Fibroblast of the aortic adventitia (primary cell): ENCODE measurements around the gene RECK. TPM values are rescaled to one million over a fixed set of nuclear protein-coding genes. Genes with fewer than 3 reads are reported as not detected.

ENCODE experiments used
- DNase-seq: peaks from one replicate; pipeline ENCODE4 v3.0.0-alpha.2; 2010; ENCODE audit warnings: low read depth
- H3K4me3 ChIP-seq: 2 replicates; pipeline ENCODE4 v1.5.1; 2011; ENCODE audit warnings: low read depth, mild to moderate bottlenecking, control low read depth, low read length, moderate library complexity
- small RNA-seq: library from RNA; depleted of rRNA; stranded (forward); fragments of <200 nt; gene quantifications from one replicate; pipeline ENCODE3, GENCODE V24; 2012
- total RNA-seq: library from RNA; depleted of rRNA; stranded (reverse); fragments of >200 nt; gene quantifications from 2 replicates; pipeline ENCODE4 v1.2.3, GENCODE V29; 2012; ENCODE audit warnings: low replicate concordance
- TF ChIP-seq, protein P1 (sequence below): IDR thresholded peaks from 2 replicates; pipeline ENCODE4 v1.5.1; 2011; ENCODE audit warnings: mild to moderate bottlenecking, low read length, control low read depth, inconsistent platforms; ENCODE audit not compliant: insufficient read depth

RECK gene
- total RNA-seq, 1 donor, result 61.8 TPM

DNA sequence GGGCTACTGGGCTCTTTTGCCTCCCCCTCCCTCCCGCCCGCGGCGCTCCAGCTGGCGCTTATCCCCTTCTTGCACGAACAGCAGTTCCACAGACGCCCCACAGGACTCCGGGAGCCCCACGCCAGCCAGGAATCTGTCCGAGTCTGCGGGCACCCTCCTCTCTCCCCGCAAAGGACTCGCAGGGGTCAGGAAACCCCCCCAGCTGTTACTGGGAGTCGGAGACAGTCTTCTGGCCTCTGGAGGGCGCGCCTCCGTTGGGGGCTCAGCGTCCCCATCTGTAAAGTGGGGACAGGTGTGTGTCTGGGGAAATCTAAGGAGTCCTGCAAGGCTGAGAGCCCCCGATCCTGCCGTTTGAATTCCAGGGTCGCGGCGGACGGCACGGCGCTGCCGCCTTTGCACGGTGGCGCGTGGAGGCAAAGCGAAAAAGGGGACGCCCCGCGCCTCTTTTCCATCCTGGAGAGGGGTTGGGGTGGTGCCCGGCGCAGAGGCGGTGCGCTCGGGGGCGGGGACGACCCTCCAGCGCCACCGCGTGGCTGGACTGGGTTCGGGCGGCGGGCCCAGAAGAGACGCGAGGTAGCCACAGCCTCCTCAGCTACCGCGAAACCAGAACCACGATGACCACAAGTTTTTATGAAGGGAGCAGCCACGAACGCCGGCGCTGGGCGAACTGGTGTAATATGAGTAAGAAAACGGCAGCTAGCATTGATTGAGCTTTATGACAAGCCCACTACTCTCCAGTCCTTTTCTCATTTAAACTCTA, 129.6 kb downstream of the RECK start:
- peak; percentile 86 for DNase-seq
- TF ChIP-seq, protein P1, sequence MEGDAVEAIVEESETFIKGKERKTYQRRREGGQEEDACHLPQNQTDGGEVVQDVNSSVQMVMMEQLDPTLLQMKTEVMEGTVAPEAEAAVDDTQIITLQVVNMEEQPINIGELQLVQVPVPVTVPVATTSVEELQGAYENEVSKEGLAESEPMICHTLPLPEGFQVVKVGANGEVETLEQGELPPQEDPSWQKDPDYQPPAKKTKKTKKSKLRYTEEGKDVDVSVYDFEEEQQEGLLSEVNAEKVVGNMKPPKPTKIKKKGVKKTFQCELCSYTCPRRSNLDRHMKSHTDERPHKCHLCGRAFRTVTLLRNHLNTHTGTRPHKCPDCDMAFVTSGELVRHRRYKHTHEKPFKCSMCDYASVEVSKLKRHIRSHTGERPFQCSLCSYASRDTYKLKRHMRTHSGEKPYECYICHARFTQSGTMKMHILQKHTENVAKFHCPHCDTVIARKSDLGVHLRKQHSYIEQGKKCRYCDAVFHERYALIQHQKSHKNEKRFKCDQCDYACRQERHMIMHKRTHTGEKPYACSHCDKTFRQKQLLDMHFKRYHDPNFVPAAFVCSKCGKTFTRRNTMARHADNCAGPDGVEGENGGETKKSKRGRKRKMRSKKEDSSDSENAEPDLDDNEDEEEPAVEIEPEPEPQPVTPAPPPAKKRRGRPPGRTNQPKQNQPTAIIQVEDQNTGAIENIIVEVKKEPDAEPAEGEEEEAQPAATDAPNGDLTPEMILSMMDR, result peak; percentile 62

DNA sequence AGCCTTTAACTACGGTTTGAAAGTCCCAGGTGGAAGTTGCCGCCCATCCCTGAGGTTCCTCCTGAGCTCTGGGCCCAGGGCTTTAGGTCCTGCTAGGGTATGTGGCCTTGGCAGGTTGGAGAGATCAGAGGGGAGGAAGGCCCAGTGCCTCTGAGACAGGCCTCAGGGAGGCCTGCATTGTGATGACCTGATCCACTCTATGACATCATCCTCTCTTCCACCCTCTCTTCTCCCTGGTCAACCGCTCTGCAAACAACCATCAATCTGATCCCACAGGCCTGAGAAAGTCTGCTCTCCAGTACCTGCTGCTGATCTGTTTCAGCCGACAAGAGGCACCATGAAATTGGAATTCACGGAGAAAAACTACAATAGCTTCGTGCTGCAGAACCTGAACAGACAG, 132.5 kb downstream of the RECK start, which contains the start of gene CCIN:
Gene CCIN, plus strand, starts transcription at position 223 of the 400 bp plus-strand sequence. Its CDS starts 115 bp downstream, at position 338.
- no peak for DNase-seq
- TF ChIP-seq, protein P1, result no peak
- H3K4me3 ChIP-seq, result no peak within 1 kb of the TSS

More for the DNA sequence above, 129.6 kb downstream of the RECK start:
- peak overlapping the region; percentile 66 for H3K4me3 ChIP-seq

DNA sequence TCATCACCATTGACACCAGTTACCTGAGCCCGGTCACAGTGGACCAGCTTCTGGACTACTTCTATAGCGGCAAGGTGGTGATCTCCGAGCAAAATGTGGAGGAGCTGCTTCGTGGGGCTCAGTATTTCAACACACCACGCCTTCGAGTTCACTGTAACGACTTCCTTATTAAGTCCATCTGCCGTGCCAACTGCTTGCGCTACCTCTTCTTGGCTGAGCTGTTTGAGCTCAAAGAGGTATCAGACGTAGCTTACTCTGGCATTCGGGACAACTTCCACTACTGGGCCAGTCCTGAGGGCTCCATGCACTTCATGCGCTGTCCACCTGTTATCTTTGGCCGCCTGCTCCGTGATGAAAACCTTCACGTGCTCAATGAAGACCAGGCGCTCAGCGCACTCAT, 133.0 kb downstream of the RECK start:
- TF ChIP-seq, protein P1, result no peak
- DNase-seq, result no peak
- no peak overlapping the region for H3K4me3 ChIP-seq

DNA sequence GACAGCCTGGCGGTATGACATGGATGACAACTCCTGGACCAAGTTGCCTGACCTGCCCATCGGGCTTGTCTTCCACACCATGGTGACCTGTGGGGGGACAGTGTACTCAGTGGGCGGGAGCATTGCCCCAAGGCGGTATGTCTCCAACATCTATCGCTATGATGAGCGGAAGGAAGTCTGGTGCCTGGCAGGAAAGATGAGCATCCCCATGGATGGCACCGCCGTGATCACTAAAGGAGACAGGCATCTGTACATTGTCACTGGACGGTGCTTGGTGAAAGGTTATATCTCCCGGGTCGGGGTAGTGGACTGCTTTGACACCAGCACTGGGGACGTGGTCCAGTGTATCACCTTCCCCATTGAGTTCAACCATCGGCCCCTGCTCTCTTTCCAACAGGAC, 133.8 kb downstream of the RECK start:
- H3K4me3 ChIP-seq, result no peak overlapping the region
- DNase-seq, result no peak
- TF ChIP-seq, protein P1, result no peak

DNA sequence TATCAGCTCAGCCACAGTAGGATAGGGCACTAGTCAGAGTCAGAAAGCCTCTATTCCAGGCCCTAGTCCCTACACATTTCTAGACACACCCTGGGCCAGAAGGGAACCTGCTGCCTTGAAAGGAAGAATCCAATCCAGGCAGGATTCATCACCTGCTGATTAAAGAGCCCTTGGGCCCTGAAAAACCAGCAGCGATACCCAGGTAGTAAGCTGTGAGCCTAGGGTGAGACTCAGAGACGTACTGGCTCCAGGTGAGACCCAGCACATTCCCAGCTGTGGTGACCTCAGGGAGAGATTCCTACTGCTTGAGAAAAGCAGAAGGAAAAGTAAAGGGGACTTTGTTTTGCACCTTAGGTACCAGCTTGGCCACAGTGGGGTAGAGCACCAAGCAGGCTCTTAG, 137.1 kb downstream of the RECK start:
- TF ChIP-seq, protein P1, result no peak
- no peak for DNase-seq

More for the DNA sequence above, 137.1 kb downstream of the RECK start:
- no peak overlapping the region for H3K4me3 ChIP-seq

Small RNA genes lying within 50 kb of the gene (small RNA-seq; reads per million reads assigned to genes)
- gene RF02275, result not detected

Other genes starting within 250 kb of the RECK start
- gene NPR2, start 245.3 kb upstream of the RECK start, total RNA-seq, result 17.1 and 21.4 TPM in 2 replicates
- gene SPAG8, start 224.7 kb upstream of the RECK start, total RNA-seq, result 0.81 and 3.3 TPM in 2 replicates
- gene HINT2, start 221.9 kb upstream of the RECK start, total RNA-seq, result 24.9 and 32.6 TPM in 2 replicates
- not detected in 2 replicates for gene FAM221B, start 208.2 kb upstream of the RECK start, total RNA-seq
- 1.9 and 2.8 TPM in 2 replicates for gene TMEM8B, start 207.7 kb upstream of the RECK start, total RNA-seq
- not detected in 2 replicates for gene OR13J1, start 166.5 kb upstream of the RECK start, total RNA-seq
- gene HRCT1, start 130.7 kb upstream of the RECK start, total RNA-seq, result 0.81 TPM in 1 of 2 replicates, not detected in the other
- gene SPAAR, start 127.4 kb upstream of the RECK start, total RNA-seq, result not detected in 2 replicates
- not detected in 2 replicates for gene OR2S2, start 78.8 kb upstream of the RECK start, total RNA-seq
- gene GLIPR2, start 99.8 kb downstream of the RECK start, total RNA-seq, result 24.3 and 36.6 TPM in 2 replicates
- 0.25 and 2.6 TPM in 2 replicates for gene CCIN, start 132.5 kb downstream of the RECK start, total RNA-seq
- 239 and 451 TPM in 2 replicates for gene CLTA, start 154.0 kb downstream of the RECK start, total RNA-seq
- gene GNE, start 221.5 kb downstream of the RECK start, total RNA-seq, result 11.4 and 23.8 TPM in 2 replicates